GM12872 (cell line): ENCODE measurements around the gene EAF1.

Experiments
- CTCF ChIP-seq: IDR thresholded peaks from 3 replicates; pipeline ENCODE4 v1.5.1; 2011; ENCODE audit warnings: low read depth, mild to moderate bottlenecking, low read length, moderate library complexity; ENCODE audit not compliant: insufficient read depth

Gene EAF1

GRCh38 chr3:15427981-15428380 is 583 bp downstream of the EAF1 start:
- TF ChIP-seq CTCF, result no peak

- no peak for TF ChIP-seq CTCF
Observed at GRCh38 chr3:15428539-15428938, 1.1 kb downstream of the EAF1 start.

DNA sequence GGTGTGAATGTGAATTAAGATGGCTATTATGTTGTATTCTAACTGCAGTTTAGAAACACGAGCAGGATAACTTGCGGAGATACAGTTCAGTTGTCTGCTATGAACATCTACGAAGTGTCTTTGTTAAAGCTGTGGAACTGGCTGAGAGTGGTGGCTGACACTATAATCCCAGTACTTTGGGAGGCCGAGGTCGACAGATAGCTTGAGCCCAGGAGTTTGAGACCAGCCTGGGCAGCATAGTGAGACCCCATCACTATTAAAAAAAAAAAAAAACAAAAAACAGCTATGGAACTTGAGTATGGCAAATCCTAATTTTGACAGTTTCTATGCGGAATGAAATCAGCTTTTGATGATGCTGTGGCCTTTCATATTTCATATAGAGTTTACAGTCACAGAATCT is 1.7 kb downstream of the EAF1 start:
- TF ChIP-seq CTCF, result no peak

DNA sequence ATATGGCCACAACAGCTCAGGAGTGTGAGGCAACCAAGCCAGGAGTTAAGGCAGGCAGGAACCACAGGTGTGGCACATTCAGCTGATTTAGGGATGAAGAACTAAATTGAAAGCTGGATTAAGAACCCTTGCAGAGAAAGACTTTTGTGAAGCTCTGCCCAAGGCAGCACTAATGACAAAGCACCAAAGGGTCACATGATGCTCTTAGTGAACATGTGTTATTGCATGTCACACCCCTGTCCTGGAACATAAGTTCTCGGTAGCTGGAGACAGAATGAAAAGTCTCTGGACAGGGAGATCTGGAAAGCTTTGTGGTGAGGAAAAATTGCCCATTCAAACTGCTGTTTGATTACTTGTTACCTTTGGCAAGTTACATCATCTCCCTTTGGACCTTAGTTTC is 3.2 kb downstream of the EAF1 start:
- no peak for TF ChIP-seq CTCF

DNA sequence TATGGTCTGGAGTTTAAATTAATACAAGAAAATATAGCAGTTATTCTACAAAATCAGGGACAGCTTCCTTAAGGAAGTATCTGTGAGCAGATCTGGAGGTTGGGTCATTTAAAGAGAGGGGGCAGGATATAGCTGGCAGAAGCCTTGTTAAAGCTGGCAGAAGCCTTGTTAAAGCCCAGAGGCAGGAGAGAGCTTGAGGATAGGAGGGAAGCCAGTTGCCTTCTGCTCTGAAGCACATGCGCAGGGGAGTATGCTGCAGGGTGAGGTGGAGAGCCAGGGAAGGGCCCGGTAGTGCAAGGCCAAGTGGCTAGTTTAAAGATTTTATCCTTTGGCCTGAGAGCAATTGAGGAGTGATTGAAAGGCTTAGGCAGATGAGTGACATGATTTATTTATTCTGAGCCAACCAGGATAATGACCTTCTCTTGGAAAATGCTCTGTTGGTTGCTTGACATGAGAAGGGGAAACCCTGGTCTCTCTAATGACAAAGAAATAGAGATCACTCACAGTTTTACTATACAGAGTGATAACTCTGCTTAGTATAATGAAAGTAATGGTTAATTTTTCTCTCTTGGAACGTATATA is 3.9 kb downstream of the EAF1 start:
- TF ChIP-seq CTCF, result no peak

DNA sequence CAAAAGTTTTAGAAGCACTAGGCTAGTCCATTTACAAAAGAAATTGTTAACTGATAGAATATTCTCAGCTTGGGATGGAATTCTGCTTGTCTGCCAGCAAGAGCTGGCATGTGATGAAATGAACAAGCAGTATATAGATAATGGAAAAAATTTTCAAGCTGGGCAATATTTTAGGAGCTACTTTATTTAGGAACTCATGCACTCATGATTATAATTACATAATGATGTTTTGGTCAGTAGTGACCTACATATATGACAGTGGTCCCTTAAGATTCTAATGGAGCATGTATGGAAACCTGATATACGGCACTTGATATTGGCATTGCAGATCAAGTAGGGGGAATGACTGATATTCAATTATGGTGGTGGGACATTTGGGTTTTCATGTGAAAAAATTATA is 6.1 kb downstream of the EAF1 start:
- TF ChIP-seq CTCF, result no peak

DNA sequence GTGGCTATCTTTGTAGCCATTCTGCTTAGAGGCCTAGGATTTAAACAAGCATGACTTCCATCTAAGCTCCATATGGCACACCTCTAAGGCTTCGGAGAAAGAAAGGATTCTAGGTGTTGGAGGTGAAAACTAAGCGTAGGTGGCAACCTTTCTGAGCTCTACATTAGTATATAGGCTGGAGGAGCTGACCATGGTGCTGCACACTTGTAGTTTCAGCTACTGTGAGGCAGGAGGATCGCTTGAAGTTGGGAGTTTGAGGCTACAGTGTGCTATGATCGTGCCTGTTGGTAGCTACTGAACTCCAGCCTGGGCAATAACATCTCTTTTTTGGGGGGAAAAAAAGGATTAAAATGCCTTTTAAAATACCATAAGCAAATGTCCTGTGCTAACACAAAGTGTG is 7.4 kb downstream of the EAF1 start:
- no peak for TF ChIP-seq CTCF

GRCh38 chr3:15436246-15436645 is 8.8 kb downstream of the EAF1 start:
- no peak for TF ChIP-seq CTCF
